Effector memory CD4-positive, alpha-beta T cell (primary cell): ENCODE measurements around the gene PLA2G4A.

Experiments used
- DNase-seq, 3 donors: peaks; one replicate each; pipeline ENCODE4 v3.0.0-alpha.2; 2020
- H3K27ac ChIP-seq: 2 replicates; pipeline ENCODE4 v1.7.0; 2013; ENCODE audit warnings: mild to moderate bottlenecking, low read length, moderate library complexity; ENCODE audit not compliant: insufficient read depth, poor library complexity, severe bottlenecking
- H3K27me3 ChIP-seq: replicated peaks from 2 replicates; pipeline ENCODE4 v1.7.0; 2013; ENCODE audit warnings: mild to moderate bottlenecking, low read length; ENCODE audit not compliant: insufficient read depth, control insufficient read depth, poor library complexity, severe bottlenecking
- H3K36me3 ChIP-seq: 2 replicates; pipeline ENCODE4 v1.7.0; 2013; ENCODE audit warnings: mild to moderate bottlenecking, low read length, moderate library complexity; ENCODE audit not compliant: control insufficient read depth, insufficient read depth
- H3K4me1 ChIP-seq: 2 replicates; pipeline ENCODE4 v1.7.0; 2013; ENCODE audit warnings: low read length, mild to moderate bottlenecking; ENCODE audit not compliant: control insufficient read depth, insufficient read depth, poor library complexity, severe bottlenecking
- H3K4me3 ChIP-seq: 2 replicates; pipeline ENCODE4 v1.7.0; 2013; ENCODE audit warnings: low read length, low read depth, mild to moderate bottlenecking; ENCODE audit not compliant: insufficient read depth, poor library complexity, severe bottlenecking
- H3K9me3 ChIP-seq: 2 replicates; pipeline ENCODE4 v1.7.0; 2013; ENCODE audit warnings: mild to moderate bottlenecking, low read length, moderate library complexity; ENCODE audit not compliant: control insufficient read depth

PLA2G4A gene

GRCh38 chr1:186887203-186887602 is 58.5 kb downstream of the PLA2G4A start:
- no peak overlapping the region for H3K4me3 ChIP-seq
- H3K27ac ChIP-seq: no peak overlapping the region
- no peaks in the 10 kb centered on the region for H3K9me3 ChIP-seq
- H3K4me1 ChIP-seq: no peaks in the 10 kb centered on the region
- H3K27me3 ChIP-seq: no peaks in the 10 kb centered on the region
- H3K36me3 ChIP-seq: no peaks in the 10 kb centered on the region
- no peak for DNase-seq

- no peaks in the 10 kb centered on the region for H3K27me3 ChIP-seq
- H3K36me3 ChIP-seq: no peaks in the 10 kb centered on the region
- no peak overlapping the region for H3K27ac ChIP-seq
- DNase-seq: no peak
- H3K4me3 ChIP-seq: no peak overlapping the region
- no peaks in the 10 kb centered on the region for H3K9me3 ChIP-seq
- H3K4me1 ChIP-seq: no peaks in the 10 kb centered on the region
Measured at GRCh38 chr1:186888367-186888766, 59.6 kb downstream of the PLA2G4A start.

- Histone ChIP-seq H3K27ac (no peak overlapping the region), H3K36me3 (no peaks in the 10 kb centered on the region), H3K9me3 (no peaks in the 10 kb centered on the region), H3K4me3 (no peak overlapping the region), H3K4me1 (no peaks in the 10 kb centered on the region), H3K27me3 (no peaks in the 10 kb centered on the region)
- no peak for DNase-seq
Measured at GRCh38 chr1:186892936-186893335, 64.2 kb downstream of the PLA2G4A start.

GRCh38 chr1:186894415-186894814 is 65.7 kb downstream of the PLA2G4A start:
- DNase-seq: no peak
- Histone ChIP-seq H3K36me3 (no peaks in the 10 kb centered on the region), H3K4me1 (no peaks in the 10 kb centered on the region), H3K27me3 (no peaks in the 10 kb centered on the region), H3K9me3 (no peaks in the 10 kb centered on the region), H3K4me3 (no peak overlapping the region), H3K27ac (no peak overlapping the region)

- Histone ChIP-seq H3K27me3 (no peaks in the 10 kb centered on the region), H3K27ac (no peak overlapping the region), H3K4me1 (no peaks in the 10 kb centered on the region), H3K9me3 (no peaks in the 10 kb centered on the region), H3K4me3 (no peak overlapping the region), H3K36me3 (no peaks in the 10 kb centered on the region)
- no peak for DNase-seq
Measured at GRCh38 chr1:186896211-186896610, 67.5 kb downstream of the PLA2G4A start.

- no peak overlapping the region for H3K4me3 ChIP-seq
- no peak overlapping the region for H3K27ac ChIP-seq
- no peak for DNase-seq
- H3K9me3 ChIP-seq: no peaks in the 10 kb centered on the region
- no peaks in the 10 kb centered on the region for H3K36me3 ChIP-seq
- H3K4me1 ChIP-seq: no peaks in the 10 kb centered on the region
- no peaks in the 10 kb centered on the region for H3K27me3 ChIP-seq
Measured at GRCh38 chr1:186897008-186897407, 68.3 kb downstream of the PLA2G4A start.

GRCh38 chr1:186899577-186899976 is 70.8 kb downstream of the PLA2G4A start:
- no peak overlapping the region for H3K27ac ChIP-seq
- no peak for DNase-seq
- H3K9me3 ChIP-seq: no peaks in the 10 kb centered on the region
- no peaks in the 10 kb centered on the region for H3K4me1 ChIP-seq
- H3K4me3 ChIP-seq: no peak overlapping the region
- H3K27me3 ChIP-seq: no peaks in the 10 kb centered on the region
- H3K36me3 ChIP-seq: no peaks in the 10 kb centered on the region

- H3K9me3 ChIP-seq: no peaks in the 10 kb centered on the region
- no peaks in the 10 kb centered on the region for H3K4me1 ChIP-seq
- H3K27me3 ChIP-seq: no peaks in the 10 kb centered on the region
- no peaks in the 10 kb centered on the region for H3K36me3 ChIP-seq
- H3K4me3 ChIP-seq: no peak overlapping the region
- no peak overlapping the region for H3K27ac ChIP-seq
- DNase-seq: no peak
Measured at GRCh38 chr1:186899977-186900376, 71.2 kb downstream of the PLA2G4A start.

- no peaks in the 10 kb centered on the region for H3K36me3 ChIP-seq
- no peak overlapping the region for H3K27ac ChIP-seq
- no peak for DNase-seq
- no peaks in the 10 kb centered on the region for H3K27me3 ChIP-seq
- no peaks in the 10 kb centered on the region for H3K4me1 ChIP-seq
- H3K4me3 ChIP-seq: no peak overlapping the region
- no peaks in the 10 kb centered on the region for H3K9me3 ChIP-seq
Measured at GRCh38 chr1:186900539-186901237, 71.9 kb downstream of the PLA2G4A start.

GRCh38 chr1:186901631-186902030 is 72.9 kb downstream of the PLA2G4A start:
- no peaks in the 10 kb centered on the region for H3K36me3 ChIP-seq
- H3K4me3 ChIP-seq: no peak overlapping the region
- DNase-seq: no peak
- H3K9me3 ChIP-seq: no peaks in the 10 kb centered on the region
- H3K4me1 ChIP-seq: no peaks in the 10 kb centered on the region
- no peak overlapping the region for H3K27ac ChIP-seq
- H3K27me3 ChIP-seq: no peaks in the 10 kb centered on the region
